Measurements from ENCODE around the gene ABHD13.
"Not testable (repeated sequence)": the region's sequence is repeated elsewhere in the genome, so short reads cannot be mapped to it uniquely, and the experiment has no call there.

Gene ABHD13

GRCh38 chr13:108267855-108268254 lies 49.7 kb downstream of the ABHD13 start:
- H3K4me1 ChIP-seq (ENCODE audit: control insufficient read depth, insufficient read depth, low read length, poor library complexity, severe bottlenecking), result peaks cover 14% of the 10 kb centered on the region
- not testable (repeated sequence) for H3K36me3 ChIP-seq (ENCODE audit: control insufficient read depth, insufficient read depth, low read length); H3K4me3 ChIP-seq (ENCODE audit: extremely low read depth, insufficient read depth, low read length, poor library complexity, severe bottlenecking); H3K27ac ChIP-seq (ENCODE audit: low read depth, low read length, severe bottlenecking); H3K9me3 ChIP-seq (ENCODE audit: control insufficient read depth, low read length)
- WGBS, 2 experiments (ENCODE audit: insufficient coverage in 2 of 2), result no CpG with 5 or more reads among the region's 3 CpGs

GRCh38 chr13:108268466-108269112 lies 50.4 kb downstream of the ABHD13 start:
- Histone ChIP-seq H3K27ac (ENCODE audit: low read depth, low read length, severe bottlenecking) (no peak overlapping the region), H3K9me3 (ENCODE audit: control insufficient read depth, low read length) (no peaks in the 10 kb centered on the region), H3K36me3 (ENCODE audit: control insufficient read depth, insufficient read depth, low read length) (no peaks in the 10 kb centered on the region), H3K4me1 (ENCODE audit: control insufficient read depth, insufficient read depth, low read length, poor library complexity, severe bottlenecking) (peaks cover 14% of the 10 kb centered on the region), H3K4me3 (ENCODE audit: extremely low read depth, insufficient read depth, low read length, poor library complexity, severe bottlenecking) (no peak overlapping the region)
- 78 to 100% methylated on average over 1 to 2 of the region's 4 CpGs for WGBS, 2 experiments (ENCODE audit: insufficient coverage in 2 of 2)

GRCh38 chr13:108269601-108270328 lies 51.6 kb downstream of the ABHD13 start, which contains the start of gene TNFSF13B:
TSS of gene TNFSF13B (plus strand) at chr13:108269718. CDS start at chr13:108269896, 178 bp downstream.
- no peak within 1 kb of the TSS for H3K27ac ChIP-seq (ENCODE audit: low read depth, low read length, severe bottlenecking)
- WGBS, 2 experiments (ENCODE audit: insufficient coverage in 2 of 2), result 45 to 58% methylated on average over 8 to 14 of the region's 16 CpGs
- no peaks in the 10 kb centered on the region for H3K36me3 ChIP-seq (ENCODE audit: control insufficient read depth, insufficient read depth, low read length)
- peaks cover 14% of the 10 kb centered on the region for H3K4me1 ChIP-seq (ENCODE audit: control insufficient read depth, insufficient read depth, low read length, poor library complexity, severe bottlenecking)
- H3K9me3 ChIP-seq (ENCODE audit: control insufficient read depth, low read length), result no peaks in the 10 kb centered on the region
- no peak within 1 kb of the TSS for H3K4me3 ChIP-seq (ENCODE audit: extremely low read depth, insufficient read depth, low read length, poor library complexity, severe bottlenecking)

GRCh38 chr13:108270442-108270841 lies 52.2 kb downstream of the ABHD13 start:
- 80 to 100% methylated on average over 1 of the region's 3 CpGs for WGBS, 2 experiments (ENCODE audit: insufficient coverage in 2 of 2)
- Histone ChIP-seq H3K9me3 (ENCODE audit: control insufficient read depth, low read length) (no peaks in the 10 kb centered on the region), H3K4me3 (ENCODE audit: extremely low read depth, insufficient read depth, low read length, poor library complexity, severe bottlenecking) (no peak overlapping the region), H3K36me3 (ENCODE audit: control insufficient read depth, insufficient read depth, low read length) (no peaks in the 10 kb centered on the region), H3K4me1 (ENCODE audit: control insufficient read depth, insufficient read depth, low read length, poor library complexity, severe bottlenecking) (peaks cover 14% of the 10 kb centered on the region), H3K27ac (ENCODE audit: low read depth, low read length, severe bottlenecking) (no peak overlapping the region)

- Histone ChIP-seq H3K4me1 (ENCODE audit: control insufficient read depth, insufficient read depth, low read length, poor library complexity, severe bottlenecking) (peaks cover 14% of the 10 kb centered on the region), H3K36me3 (ENCODE audit: control insufficient read depth, insufficient read depth, low read length) (no peaks in the 10 kb centered on the region), H3K9me3 (ENCODE audit: control insufficient read depth, low read length) (no peaks in the 10 kb centered on the region), H3K4me3 (ENCODE audit: extremely low read depth, insufficient read depth, low read length, poor library complexity, severe bottlenecking) (no peak overlapping the region), H3K27ac (ENCODE audit: low read depth, low read length, severe bottlenecking) (no peak overlapping the region)
Measured at GRCh38 chr13:108272333-108272732, 54.1 kb downstream of the ABHD13 start.

GRCh38 chr13:108273429-108274118 lies 55.4 kb downstream of the ABHD13 start:
- Histone ChIP-seq H3K9me3 (ENCODE audit: control insufficient read depth, low read length) (no peaks in the 10 kb centered on the region), H3K27ac (ENCODE audit: low read depth, low read length, severe bottlenecking) (no peak overlapping the region), H3K4me1 (ENCODE audit: control insufficient read depth, insufficient read depth, low read length, poor library complexity, severe bottlenecking) (peaks cover 14% of the 10 kb centered on the region), H3K4me3 (ENCODE audit: extremely low read depth, insufficient read depth, low read length, poor library complexity, severe bottlenecking) (no peak overlapping the region), H3K36me3 (ENCODE audit: control insufficient read depth, insufficient read depth, low read length) (no peaks in the 10 kb centered on the region)
- WGBS, 2 experiments (ENCODE audit: insufficient coverage in 2 of 2), result no CpG with 5 or more reads among the region's 5 CpGs

- no peak overlapping the region for H3K27ac ChIP-seq (ENCODE audit: low read depth, low read length, severe bottlenecking)
- H3K4me1 ChIP-seq (ENCODE audit: control insufficient read depth, insufficient read depth, low read length, poor library complexity, severe bottlenecking), result peaks cover 10% of the 10 kb centered on the region
- no peak overlapping the region for H3K4me3 ChIP-seq (ENCODE audit: extremely low read depth, insufficient read depth, low read length, poor library complexity, severe bottlenecking)
- H3K36me3 ChIP-seq (ENCODE audit: control insufficient read depth, insufficient read depth, low read length), result no peaks in the 10 kb centered on the region
- no peaks in the 10 kb centered on the region for H3K9me3 ChIP-seq (ENCODE audit: control insufficient read depth, low read length)
Measured at GRCh38 chr13:108274718-108275117, 56.5 kb downstream of the ABHD13 start.

- H3K36me3 ChIP-seq (ENCODE audit: control insufficient read depth, insufficient read depth, low read length), result no peaks in the 10 kb centered on the region
- no peaks in the 10 kb centered on the region for H3K4me1 ChIP-seq (ENCODE audit: control insufficient read depth, insufficient read depth, low read length, poor library complexity, severe bottlenecking)
- H3K9me3 ChIP-seq (ENCODE audit: control insufficient read depth, low read length), result no peaks in the 10 kb centered on the region
- H3K4me3 ChIP-seq (ENCODE audit: extremely low read depth, insufficient read depth, low read length, poor library complexity, severe bottlenecking), result no peak overlapping the region
- 72 to 97% methylated on average over 4 to 5 of the region's 6 CpGs for WGBS, 2 experiments (ENCODE audit: insufficient coverage in 2 of 2)
- no peak overlapping the region for H3K27ac ChIP-seq (ENCODE audit: low read depth, low read length, severe bottlenecking)
Measured at GRCh38 chr13:108276060-108276459, 57.9 kb downstream of the ABHD13 start.

GRCh38 chr13:108278466-108278865 lies 60.3 kb downstream of the ABHD13 start:
- Histone ChIP-seq H3K4me1 (ENCODE audit: control insufficient read depth, insufficient read depth, low read length, poor library complexity, severe bottlenecking) (no peaks in the 10 kb centered on the region), H3K27ac (ENCODE audit: low read depth, low read length, severe bottlenecking) (no peak overlapping the region), H3K4me3 (ENCODE audit: extremely low read depth, insufficient read depth, low read length, poor library complexity, severe bottlenecking) (no peak overlapping the region), H3K36me3 (ENCODE audit: control insufficient read depth, insufficient read depth, low read length) (no peaks in the 10 kb centered on the region), H3K9me3 (ENCODE audit: control insufficient read depth, low read length) (no peaks in the 10 kb centered on the region)
- no CpG with 5 or more reads among the region's 1 CpG for WGBS, 2 experiments (ENCODE audit: insufficient coverage in 2 of 2)

GRCh38 chr13:108281901-108282300 lies 63.7 kb downstream of the ABHD13 start:
- Histone ChIP-seq H3K4me1 (ENCODE audit: control insufficient read depth, insufficient read depth, low read length, poor library complexity, severe bottlenecking) (no peaks in the 10 kb centered on the region), H3K9me3 (ENCODE audit: control insufficient read depth, low read length) (no peaks in the 10 kb centered on the region), H3K4me3 (ENCODE audit: extremely low read depth, insufficient read depth, low read length, poor library complexity, severe bottlenecking) (no peak overlapping the region), H3K27ac (ENCODE audit: low read depth, low read length, severe bottlenecking) (no peak overlapping the region), H3K36me3 (ENCODE audit: control insufficient read depth, insufficient read depth, low read length) (no peaks in the 10 kb centered on the region)
- WGBS, 2 experiments (ENCODE audit: insufficient coverage in 2 of 2), result 80 to 100% methylated on average over 1 to 2 of the region's 4 CpGs

- Histone ChIP-seq H3K4me3 (ENCODE audit: extremely low read depth, insufficient read depth, low read length, poor library complexity, severe bottlenecking) (no peak overlapping the region), H3K4me1 (ENCODE audit: control insufficient read depth, insufficient read depth, low read length, poor library complexity, severe bottlenecking) (no peaks in the 10 kb centered on the region), H3K9me3 (ENCODE audit: control insufficient read depth, low read length) (no peaks in the 10 kb centered on the region), H3K36me3 (ENCODE audit: control insufficient read depth, insufficient read depth, low read length) (no peaks in the 10 kb centered on the region), H3K27ac (ENCODE audit: low read depth, low read length, severe bottlenecking) (no peak overlapping the region)
- 83 to 100% methylated on average over 2 to 3 of the region's 3 CpGs for WGBS, 2 experiments (ENCODE audit: insufficient coverage in 2 of 2)
Measured at GRCh38 chr13:108283110-108283509, 64.9 kb downstream of the ABHD13 start.
